ENCODE data around the gene RNF223. TPM values are rescaled to one million over a fixed set of nuclear protein-coding genes. Genes with fewer than 3 reads are reported as not detected.

Gene RNF223
- total and polyA plus RNA-seq, 2 of the 8 experiments (the other 6 are each of a cell fraction or from before 2014, with no cell fraction given), result not detected

- TF ChIP-seq RBBP5 (IDR thresholded peaks at IDR 0.05; ENCODE audit: borderline replicate concordance, low read depth, low read length) (no peak), ATF2 (IDR thresholded peaks at IDR 0.05; ENCODE audit: low read length) (peak; percentile 72; the same call in 1 of the 2 replicates), POU5F1 (IDR thresholded peaks at IDR 0.05; ENCODE audit: low read depth, low read length) (no peak)
Observed at GRCh38 chr1:1024771-1025699, 49.1 kb downstream of the RNF223 start (continued).

Data from H1 (cell line).